Stimulated activated CD8-positive, alpha-beta memory T cell treated with anti-CD3 and anti-CD28 coated beads, Interleukin-2, amount 100 ng/mL, for 1 hour (primary cell): ENCODE data around the gene MOB1A.
"Not testable (repeated sequence)": the region's sequence is repeated elsewhere in the genome, so short reads cannot be mapped to it uniquely, and the experiment has no call there.

Experiments
- DNase-seq, 2 donors: peaks; one replicate each; pipeline ENCODE4 v3.0.0-alpha.2; 2020; ENCODE audit warnings: low read depth in 2 of 2

MOB1A gene

GRCh38 chr2:74178211-74179062, at the start of gene MOB1A:
Gene MOB1A (minus strand): TSS chr2:74178879. CDS start chr2:74178674, 205 bp downstream.
- DNase-seq = peak; percentile 92 to 95

- no peak for DNase-seq
Measured at GRCh38 chr2:74227646-74228045, 49.0 kb upstream of the MOB1A start.

GRCh38 chr2:74226648-74227213, 48.1 kb upstream of the MOB1A start:
- no peak for DNase-seq

- no peak for DNase-seq
Measured at GRCh38 chr2:74225698-74226459, 47.2 kb upstream of the MOB1A start.

- DNase-seq = no peak
Measured at GRCh38 chr2:74223941-74224770, 45.5 kb upstream of the MOB1A start.

- DNase-seq = no peak
Measured at GRCh38 chr2:74222300-74222650, 43.6 kb upstream of the MOB1A start.

GRCh38 chr2:74221604-74222299, 43.1 kb upstream of the MOB1A start:
- DNase-seq = no peak

GRCh38 chr2:74221091-74221490, 42.4 kb upstream of the MOB1A start:
- no peak for DNase-seq

- no peak for DNase-seq
Measured at GRCh38 chr2:74219846-74220486, 41.3 kb upstream of the MOB1A start.

GRCh38 chr2:74216642-74217041, 38.0 kb upstream of the MOB1A start:
- no peak for DNase-seq

GRCh38 chr2:74215771-74216170, 37.1 kb upstream of the MOB1A start:
- DNase-seq = not testable (repeated sequence)

GRCh38 chr2:74212702-74213410, 34.2 kb upstream of the MOB1A start:
- no peak for DNase-seq

- no peak for DNase-seq
Measured at GRCh38 chr2:74206180-74206688, 27.6 kb upstream of the MOB1A start.

GRCh38 chr2:74205596-74205995, 26.9 kb upstream of the MOB1A start:
- DNase-seq = no peak

GRCh38 chr2:74205113-74205512, 26.4 kb upstream of the MOB1A start:
- DNase-seq = no peak

GRCh38 chr2:74204436-74204835, 25.8 kb upstream of the MOB1A start:
- DNase-seq = no peak

GRCh38 chr2:74201596-74201995, 22.9 kb upstream of the MOB1A start:
- DNase-seq = no peak

GRCh38 chr2:74201196-74201595, 22.5 kb upstream of the MOB1A start:
- DNase-seq = no peak

GRCh38 chr2:74199871-74200305, 21.2 kb upstream of the MOB1A start:
- DNase-seq = no peak

GRCh38 chr2:74199275-74199701, 20.6 kb upstream of the MOB1A start:
- no peak for DNase-seq
